ENCODE measurements around the gene ACVR1B. TPM values are rescaled to one million over a fixed set of nuclear protein-coding genes. Genes with fewer than 3 reads are reported as not detected.
A peak's percentile ranks its signal among the peaks of the same experiment; 100 is the strongest.

The ACVR1B gene
- total RNA-seq, 4 donors from 2014 or later, result 67.4 to 87.0 (median 80.5) TPM

- H3K4me3 ChIP-seq (ENCODE audit: low read depth, poor library complexity, severe bottlenecking), result peak within 1 kb of the TSS; percentile 53
- DNase-seq (ENCODE audit: low spot score in 2 of 2), result peak in 1 of 2 donors; percentile 88
- intact Hi-C loops (cut with DNase I; ENCODE audit: low total_unique reads), result no loop called here
- 3 to 8% methylated on average over 16 to 32 of the region's 74 CpGs for WGBS, 2 donors
- no peak for TF ChIP-seq CTCF (IDR thresholded peaks at IDR 0.05)
- no peak for TF ChIP-seq POLR2A (IDR thresholded peaks at IDR 0.05)
These were observed 44.2 kb upstream of the ACVR1B start, which contains the start of gene ACVRL1 for GRCh38 chr12:51907083-51907855. ACVRL1 (plus strand) TSS chr12:51907504; CDS start chr12:51912475, 4,971 bp downstream.

GRCh38 chr12:51907856-51908425, 43.6 kb upstream of the ACVR1B start:
- peak in 1 of 2 donors; percentile 80 for DNase-seq (ENCODE audit: low spot score in 2 of 2)
- 63 to 64% methylated on average over 7 of the region's 7 CpGs for WGBS, 2 donors

GRCh38 chr12:51908876-51909592, 42.5 kb upstream of the ACVR1B start:
- DNase-seq (ENCODE audit: low spot score in 2 of 2), result peak in 1 of 2 donors; percentile 75
- intact Hi-C loops (cut with DNase I; ENCODE audit: low total_unique reads), result no loop called here
- 80 to 83% methylated on average over 9 of the region's 9 CpGs for WGBS, 2 donors
- no peak for TF ChIP-seq POLR2A (IDR thresholded peaks at IDR 0.05)
- no peak for TF ChIP-seq CTCF (IDR thresholded peaks at IDR 0.05)
- no peak overlapping the region for H3K4me3 ChIP-seq (ENCODE audit: low read depth, poor library complexity, severe bottlenecking)

More at GRCh38 chr12:51907856-51908425, 43.6 kb upstream of the ACVR1B start:
- peak overlapping the region; percentile 53 for H3K4me3 ChIP-seq (ENCODE audit: low read depth, poor library complexity, severe bottlenecking)
- intact Hi-C loops (cut with DNase I; ENCODE audit: low total_unique reads), result no loop called here
- TF ChIP-seq POLR2A (IDR thresholded peaks at IDR 0.05) (no peak), CTCF (IDR thresholded peaks at IDR 0.05) (no peak)

DNA sequence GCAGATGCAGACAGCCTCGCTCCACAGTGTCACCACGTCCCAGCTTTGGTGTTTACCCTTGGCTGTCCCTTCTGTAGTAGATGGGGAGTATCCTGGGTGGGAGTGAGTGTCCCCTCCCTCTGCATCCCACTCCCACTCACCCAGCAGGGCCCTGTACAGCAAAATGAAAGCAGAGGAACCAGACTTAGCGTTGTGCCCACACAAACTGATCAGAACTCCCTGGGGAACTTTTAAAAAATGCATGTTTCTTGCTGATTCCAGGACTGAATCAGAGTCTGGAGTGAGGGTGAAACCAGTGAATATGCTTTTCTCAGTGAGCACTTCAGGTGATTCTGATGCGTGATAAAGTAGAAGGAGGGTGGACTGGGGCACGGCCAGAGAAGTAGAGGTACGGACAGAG, 41.3 kb upstream of the ACVR1B start:
- peak in 1 of 2 donors; percentile 80 for DNase-seq (ENCODE audit: low spot score in 2 of 2)
- H3K4me3 ChIP-seq (ENCODE audit: low read depth, poor library complexity, severe bottlenecking), result no peak overlapping the region
- 67 to 71% methylated on average over 6 of the region's 6 CpGs for WGBS, 2 donors
- TF ChIP-seq POLR2A (IDR thresholded peaks at IDR 0.05) (no peak), CTCF (IDR thresholded peaks at IDR 0.05) (no peak)
- intact Hi-C loops (cut with DNase I; ENCODE audit: low total_unique reads), result no loop called here

DNA sequence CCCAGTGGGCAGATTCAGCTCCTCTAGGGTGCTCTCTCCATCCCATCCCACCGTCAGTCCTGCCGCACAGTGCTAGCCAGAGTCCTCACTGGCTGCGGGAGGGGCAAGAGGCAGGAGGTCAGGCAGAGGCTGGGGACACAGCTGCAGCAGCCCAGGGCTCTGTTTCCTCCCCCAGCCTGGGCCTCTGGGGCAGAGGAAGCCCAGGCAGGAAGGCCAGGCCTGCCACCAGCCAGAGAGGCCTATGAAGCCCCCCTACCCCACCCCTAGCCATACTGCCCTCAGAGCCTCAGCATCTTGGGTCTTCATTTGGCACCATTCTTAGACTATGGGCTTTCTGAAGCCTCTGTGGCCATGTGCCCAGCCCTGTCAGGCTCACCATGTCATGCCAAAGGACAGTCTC, 40.8 kb upstream of the ACVR1B start:
- intact Hi-C loops (cut with DNase I; ENCODE audit: low total_unique reads), result no loop called here
- TF ChIP-seq POLR2A (IDR thresholded peaks at IDR 0.05), result no peak
- no peak for TF ChIP-seq CTCF (IDR thresholded peaks at IDR 0.05)
- WGBS, 2 donors, result 68 to 84% methylated on average over 3 of the region's 3 CpGs
- peak in 1 of 2 donors; percentile 83 for DNase-seq (ENCODE audit: low spot score in 2 of 2)
- H3K4me3 ChIP-seq (ENCODE audit: low read depth, poor library complexity, severe bottlenecking), result no peak overlapping the region
